Neutrophil (primary cell): ENCODE results near the gene TCF4.

ENCODE experiments used
- H3K27ac ChIP-seq: fragments of 200-600 bp; sonication (generic); 2 replicates; pipeline ENCODE4 v1.5.1; 2016; ENCODE audit warnings: mild to moderate bottlenecking, moderate library complexity
- H3K27me3 ChIP-seq: fragments of 200-600 bp; sonication (generic); 2 replicates; pipeline ENCODE4 v1.6.0; 2016; ENCODE audit warnings: mild to moderate bottlenecking
- H3K36me3 ChIP-seq: fragments of 200-600 bp; sonication (generic); 2 replicates; pipeline ENCODE4 v1.5.1; 2017
- H3K4me1 ChIP-seq, 2 experiments: fragments of 200-600 bp in 1 of 2; sonication (generic) in 1 of 2; 1 replicate in 1 of 2; 2 replicates in 1 of 2; pipeline versions ENCODE4 v1.5.1 to v1.6.1; 2013 to 2016; ENCODE audit warnings: low read depth in 1 of 2, low read length in 1 of 2, mild to moderate bottlenecking in 1 of 2, moderate library complexity in 1 of 2; ENCODE audit not compliant: control insufficient read depth in 1 of 2, insufficient read depth in 1 of 2
- H3K4me3 ChIP-seq, 2 experiments: fragments of 200-600 bp in 1 of 2; sonication (generic) in 1 of 2; 1 replicate in 1 of 2; 2 replicates in 1 of 2; pipeline ENCODE4 v1.5.1; 2013 to 2016; ENCODE audit warnings: low read depth in 1 of 2, low read length in 1 of 2, mild to moderate bottlenecking in 1 of 2, moderate library complexity in 1 of 2
- H3K9me3 ChIP-seq: fragments of 200-600 bp; sonication (generic); 2 replicates; pipeline ENCODE4 v1.5.1; 2016
- CTCF ChIP-seq: fragments of 200-600 bp; sonication (generic); IDR thresholded peaks from 2 replicates; pipeline ENCODE4 v1.5.1; 2016; ENCODE audit warnings: antibody characterized with exemption

The TCF4 gene

GRCh38 chr18:55494441-55494840 is 93.6 kb downstream of the TCF4 start:
- no peak overlapping the region for H3K27ac ChIP-seq
- no peaks in the 10 kb centered on the region for H3K4me1 ChIP-seq
- TF ChIP-seq CTCF: no peak
- H3K27me3 ChIP-seq: no peaks in the 10 kb centered on the region
- no peaks in the 10 kb centered on the region for H3K9me3 ChIP-seq
- H3K36me3 ChIP-seq: no peaks in the 10 kb centered on the region
- no peak overlapping the region for H3K4me3 ChIP-seq

DNA sequence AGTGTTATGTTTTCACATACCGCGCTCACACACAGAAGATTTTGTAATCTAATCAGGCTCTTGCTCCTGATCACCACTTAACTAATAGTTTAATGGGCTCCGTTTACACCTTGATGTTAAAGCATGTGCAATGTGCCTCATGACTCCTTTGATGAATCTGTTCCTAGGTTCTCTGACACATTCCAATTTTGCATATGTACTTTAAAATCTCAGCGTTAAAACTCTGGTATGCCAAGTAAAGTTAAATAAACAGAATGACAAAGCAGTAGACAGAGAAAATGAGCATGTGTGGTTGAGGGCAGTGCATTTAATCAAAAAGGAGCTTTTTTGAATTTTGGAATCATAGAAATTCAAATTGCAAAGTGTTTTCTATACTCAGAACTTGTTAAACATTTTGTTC is 96.4 kb downstream of the TCF4 start:
- TF ChIP-seq CTCF: no peak

GRCh38 chr18:55489034-55489986 is 98.7 kb downstream of the TCF4 start:
- no peaks in the 10 kb centered on the region for H3K27me3 ChIP-seq
- no peak for TF ChIP-seq CTCF
- no peak overlapping the region for H3K27ac ChIP-seq

More for the DNA sequence above, 96.4 kb downstream of the TCF4 start:
- H3K4me3 ChIP-seq: no peak overlapping the region
- H3K9me3 ChIP-seq: no peaks in the 10 kb centered on the region
- H3K27ac ChIP-seq: no peak overlapping the region
- H3K27me3 ChIP-seq: no peaks in the 10 kb centered on the region
- no peaks in the 10 kb centered on the region for H3K36me3 ChIP-seq
- H3K4me1 ChIP-seq: no peaks in the 10 kb centered on the region

GRCh38 chr18:55488473-55488872 is 99.5 kb downstream of the TCF4 start:
- Histone ChIP-seq H3K4me3 (no peak overlapping the region), H3K4me1 (no peaks in the 10 kb centered on the region), H3K9me3 (no peaks in the 10 kb centered on the region), H3K27me3 (no peaks in the 10 kb centered on the region), H3K36me3 (no peaks in the 10 kb centered on the region), H3K27ac (no peak overlapping the region)
- no peak for TF ChIP-seq CTCF

More at GRCh38 chr18:55489034-55489986, 98.7 kb downstream of the TCF4 start:
- Histone ChIP-seq H3K4me1 (no peaks in the 10 kb centered on the region), H3K4me3 (no peak overlapping the region), H3K9me3 (no peaks in the 10 kb centered on the region), H3K36me3 (no peaks in the 10 kb centered on the region)

DNA sequence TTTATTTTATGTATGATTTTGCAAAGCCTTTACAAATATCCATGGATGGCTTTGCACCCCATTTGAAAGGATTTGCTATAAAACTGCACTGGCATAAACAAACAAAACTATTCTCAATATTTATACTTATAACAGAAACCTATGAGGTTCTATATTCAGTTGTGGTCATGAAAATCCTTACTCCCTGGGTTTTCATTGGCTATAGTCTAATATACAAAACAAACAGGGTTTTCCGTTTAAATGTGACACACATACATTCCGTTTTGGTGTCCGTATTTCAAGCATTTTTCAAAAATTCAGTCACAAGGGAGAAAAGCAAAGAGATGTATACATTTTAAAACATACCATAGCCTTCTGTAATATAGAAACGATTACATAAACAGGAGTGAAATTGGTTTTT is 100.0 kb downstream of the TCF4 start:
- no peak for TF ChIP-seq CTCF
- Histone ChIP-seq H3K36me3 (no peaks in the 10 kb centered on the region), H3K27me3 (no peaks in the 10 kb centered on the region), H3K9me3 (no peaks in the 10 kb centered on the region), H3K4me1 (no peaks in the 10 kb centered on the region), H3K4me3 (no peak overlapping the region), H3K27ac (no peak overlapping the region)
